RPMI7951 (cell line): Measurements from ENCODE around the gene ADGRE1. TPM values are rescaled to one million over a fixed set of nuclear protein-coding genes. Genes with fewer than 3 reads are reported as not detected.

ENCODE experiments used
- DNase-seq: peaks from one replicate; pipeline ENCODE4 v3.0.0-alpha.2; 2012; ENCODE audit warnings: low read depth
- total RNA-seq: library from RNA; depleted of rRNA; stranded (reverse); fragments of >200 nt; shearing (Covaris generic); gene quantifications from 2 replicates; pipeline ENCODE4 v1.2.3, GENCODE V29; 2014; rRNA removed

Gene ADGRE1
- total RNA-seq, 1 experiment from 2014 or later: 7.2 TPM

GRCh38 chr19:6956573-6956972 is 69.2 kb downstream of the ADGRE1 start:
- DNase-seq: no peak

GRCh38 chr19:6958791-6959190 is 71.4 kb downstream of the ADGRE1 start:
- DNase-seq: no peak

DNA sequence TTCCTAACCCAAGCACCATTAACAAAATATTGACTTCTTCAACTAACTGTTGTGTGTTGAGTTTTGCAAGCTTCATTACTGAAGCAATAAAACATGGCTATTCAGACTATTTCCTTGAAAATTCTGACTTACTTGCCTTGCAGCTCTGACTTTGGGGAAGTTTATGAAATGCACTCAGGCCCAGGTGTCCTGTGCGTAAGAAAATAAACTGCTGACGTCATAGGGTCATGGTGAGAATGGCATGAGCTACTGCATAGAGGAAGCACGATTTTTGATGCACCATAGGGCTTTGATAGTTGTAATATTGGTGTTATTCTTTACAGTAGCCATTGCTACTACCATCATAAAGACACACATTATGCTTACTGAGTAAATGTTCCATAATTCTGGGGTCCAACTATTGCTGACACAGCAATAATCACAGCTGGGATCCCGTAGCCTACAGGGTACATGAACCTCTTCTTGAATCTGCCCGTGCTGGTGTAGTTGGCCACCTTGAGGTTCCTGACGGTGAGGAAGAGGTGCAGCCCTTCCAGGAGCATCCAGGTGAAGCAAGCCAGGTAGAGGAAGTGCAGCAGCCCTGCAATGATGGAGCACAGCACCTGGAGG is 76.0 kb downstream of the ADGRE1 start:
- no peak for DNase-seq

GRCh38 chr19:6963937-6964336 is 76.6 kb downstream of the ADGRE1 start:
- DNase-seq: no peak

- DNase-seq: no peak
Measured at GRCh38 chr19:6967967-6968366, 80.6 kb downstream of the ADGRE1 start.

DNA sequence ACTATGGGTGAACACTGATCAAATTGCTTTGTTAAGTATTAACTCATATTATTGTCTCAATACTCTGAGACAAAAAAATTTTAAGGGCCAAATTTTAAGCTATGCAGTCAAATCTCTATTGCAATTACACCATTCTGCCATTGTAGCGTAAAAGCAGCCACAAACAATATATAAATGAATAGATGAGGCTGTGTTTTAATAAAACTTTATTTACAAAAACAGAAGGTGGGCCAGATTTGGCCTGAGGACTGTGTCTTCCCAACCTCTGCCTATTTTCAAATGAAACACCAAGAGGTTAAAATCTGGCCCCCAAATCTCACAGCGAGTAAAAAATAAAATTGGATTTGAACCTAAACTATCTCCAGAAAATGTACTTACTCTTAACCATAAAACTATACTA is 82.1 kb downstream of the ADGRE1 start:
- DNase-seq: no peak

GRCh38 chr19:6970021-6970420 is 82.6 kb downstream of the ADGRE1 start:
- no peak for DNase-seq

- DNase-seq: peak; percentile 19
Measured at GRCh38 chr19:6970443-6970842, 83.1 kb downstream of the ADGRE1 start.

DNA sequence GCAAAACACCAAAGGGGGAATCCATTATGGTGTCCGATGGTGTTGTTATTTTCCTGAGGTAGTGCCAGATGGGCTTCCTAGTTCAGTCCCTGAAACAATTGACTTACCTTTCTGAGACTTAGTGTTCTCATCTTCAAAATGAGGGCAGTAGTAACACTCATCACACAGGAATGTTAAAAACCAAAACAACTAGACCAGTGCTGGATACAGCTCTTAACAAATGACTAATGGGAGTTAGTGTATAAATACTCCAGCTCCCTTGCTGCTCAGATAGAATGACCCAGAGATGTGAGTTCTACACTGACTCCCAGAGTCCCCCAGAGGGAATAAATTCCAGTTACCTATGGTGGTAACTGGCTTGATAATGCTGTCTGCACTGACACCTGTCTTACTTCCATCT is 84.0 kb downstream of the ADGRE1 start:
- peak; percentile 67 for DNase-seq

DNA sequence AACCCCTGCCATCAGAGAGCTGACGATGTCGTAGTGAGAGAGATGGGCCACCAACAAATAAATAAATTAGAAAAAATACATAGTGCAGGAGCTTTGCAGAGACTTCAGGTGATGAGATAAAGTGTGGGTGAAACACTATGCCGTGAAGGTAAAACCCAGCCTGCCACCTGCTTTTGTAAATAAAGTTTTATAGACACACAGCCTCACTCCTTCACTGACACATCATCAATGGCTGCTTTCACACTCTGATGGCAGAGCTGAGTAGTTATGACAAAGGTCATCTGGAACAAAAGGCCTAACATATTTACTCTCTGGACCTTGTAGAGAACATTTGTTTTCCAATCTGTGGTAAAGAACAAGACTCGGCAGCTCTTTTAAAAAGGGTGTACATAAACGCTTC is 88.8 kb downstream of the ADGRE1 start:
- DNase-seq: no peak

- no peak for DNase-seq
Measured at GRCh38 chr19:6979399-6979798, 92.0 kb downstream of the ADGRE1 start.

DNA sequence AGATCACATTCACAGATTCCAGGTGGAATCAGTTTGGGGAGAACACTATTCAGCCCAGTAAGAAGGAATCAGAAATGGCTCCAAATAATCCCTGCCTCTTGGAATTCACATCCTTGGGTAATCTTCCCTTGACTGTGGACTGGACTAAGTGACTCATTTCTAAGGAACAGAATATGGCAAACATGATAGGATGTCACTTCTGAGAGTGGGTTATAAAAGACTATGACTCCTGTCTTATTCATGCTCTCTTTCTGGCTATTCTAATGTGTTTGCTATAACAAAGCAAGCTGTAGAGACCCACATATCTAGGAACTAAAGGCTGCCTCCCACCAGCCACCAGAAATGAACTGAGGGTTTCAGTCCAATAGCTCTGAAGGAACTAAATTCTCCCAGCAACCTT is 96.1 kb downstream of the ADGRE1 start:
- peak; percentile 27 for DNase-seq

- DNase-seq: no peak
Measured at GRCh38 chr19:6987850-6988249, 100.5 kb downstream of the ADGRE1 start.

DNA sequence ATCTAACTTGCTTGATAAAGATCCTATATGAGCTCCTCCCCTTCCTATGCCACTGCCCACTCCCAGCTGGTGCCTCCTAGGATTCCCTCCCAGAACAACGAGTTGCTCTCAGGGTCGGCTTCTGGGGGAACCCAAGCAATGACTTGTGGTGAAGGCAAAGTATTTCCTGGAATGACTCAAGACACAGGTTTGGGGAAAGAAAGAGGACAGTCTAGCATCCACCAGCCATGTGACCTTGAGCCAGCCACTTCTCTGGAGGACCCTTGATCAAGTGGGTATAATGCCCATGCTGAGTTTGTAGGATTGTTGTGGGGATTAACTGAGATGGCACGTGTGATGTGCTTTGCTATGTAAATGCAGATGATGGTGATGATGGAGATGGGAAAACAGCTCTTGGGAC is 100.9 kb downstream of the ADGRE1 start:
- no peak for DNase-seq

Other genes starting within 250 kb of the ADGRE1 start
- gene TNFSF14, start 217.4 kb upstream of the ADGRE1 start, total RNA-seq: not detected in 2 replicates
- gene C3, start 166.9 kb upstream of the ADGRE1 start, total RNA-seq: 0.68 and 0.72 TPM in 2 replicates
- 39.8 and 55.9 TPM in 2 replicates for gene GPR108, start 150.0 kb upstream of the ADGRE1 start, total RNA-seq
- gene TRIP10, start 147.9 kb upstream of the ADGRE1 start, total RNA-seq: 31.0 and 34.6 TPM in 2 replicates
- gene SH2D3A, start 120.1 kb upstream of the ADGRE1 start, total RNA-seq: not detected in 2 replicates
- 0.12 TPM in 1 of 2 replicates, not detected in the other for gene VAV1, start 114.9 kb upstream of the ADGRE1 start, total RNA-seq
- not detected in 2 replicates for gene MBD3L2B, start 133.9 kb downstream of the ADGRE1 start, total RNA-seq
- not detected in 2 replicates for gene MBD3L5, start 143.0 kb downstream of the ADGRE1 start, total RNA-seq
- not detected in 2 replicates for gene MBD3L4, start 152.6 kb downstream of the ADGRE1 start, total RNA-seq
- gene MBD3L2, start 161.7 kb downstream of the ADGRE1 start, total RNA-seq: not detected in 2 replicates
- not detected in 2 replicates for gene MBD3L3, start 171.1 kb downstream of the ADGRE1 start, total RNA-seq
- 9.4 and 10.5 TPM in 2 replicates for gene ZNF557, start 182.1 kb downstream of the ADGRE1 start, total RNA-seq